ENCODE results near the gene LRP3. TPM values are rescaled to one million over a fixed set of nuclear protein-coding genes. Genes with fewer than 3 reads are reported as not detected.
A peak's percentile ranks its signal among the peaks of the same experiment; 100 is the strongest.

Gene LRP3
- total and polyA plus RNA-seq, 2 of the 13 experiments (the other 11 are each of a cell fraction or from before 2014, with no cell fraction given), result 17.6 to 51.6 TPM

DNA sequence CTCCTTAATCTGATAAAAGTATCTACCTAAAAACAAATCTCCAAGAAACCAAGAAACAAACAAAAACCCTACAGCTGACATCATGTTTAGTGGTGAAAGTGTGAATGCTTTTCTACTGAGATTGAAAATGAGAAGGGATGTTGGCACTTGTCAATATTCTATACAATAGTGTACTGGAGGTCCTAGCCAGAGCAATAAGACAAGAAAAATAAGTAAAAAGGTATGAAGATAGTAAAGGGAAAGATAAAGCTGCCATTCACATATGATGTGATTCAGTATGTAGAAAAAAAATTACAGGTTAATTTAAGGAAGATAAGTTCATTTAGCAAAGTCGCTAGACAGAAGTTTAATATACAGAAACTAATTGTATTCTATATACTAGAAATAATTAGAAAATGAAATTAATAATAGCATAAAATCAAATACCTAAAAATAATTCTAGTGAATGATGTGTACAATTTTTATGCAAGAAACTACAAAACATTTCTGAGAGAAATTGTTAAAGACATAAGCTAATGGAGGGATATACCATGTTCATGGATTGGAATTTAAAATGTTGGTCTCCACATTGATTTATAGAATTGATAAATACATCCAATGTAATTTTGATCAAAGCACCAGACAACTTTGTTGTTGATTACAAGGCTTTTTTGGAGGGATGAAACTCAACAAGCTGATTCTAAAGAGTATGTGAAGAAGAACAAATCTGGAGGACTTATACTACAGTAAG lies 33.9 kb downstream of the LRP3 start:
- FAIRE-seq (no peak), ATAC-seq (no peak), DNase-seq (ENCODE audit: low spot score) (no peak)
- ChIA-PET POLR2A (no interaction called here), CTCF (ENCODE audit: low intra/inter-chr PET ratio, low total read pairs) (no interaction called here)
- in situ Hi-C loops (cut with HindIII; ENCODE audit: extremely low pct_ligation_motif_present, low pct_unique_long_range_greater_than_20kb) (no loop called here), intact Hi-C loops (cut with micrococcal nuclease; ENCODE audit: unreplicated experiment) (no loop called here)
- Histone ChIP-seq H2AFZ (ENCODE audit: low read length) (no peak overlapping the region), H3K4me3 (replicated peaks in 1 of 3; ENCODE audit: insufficient read depth in 1 of 3, low read depth in 2 of 3, low read length in 3 of 3) (no peak overlapping the region), H3K36me3 (replicated peaks in 1 of 2; ENCODE audit: control insufficient read depth in 1 of 2, insufficient read depth in 2 of 2, low read length in 2 of 2) (no peaks in the 10 kb centered on the region), H3K4me1 (ENCODE audit: insufficient read depth, low read length) (peaks cover 44% of the 10 kb centered on the region), H3K27me3 (ENCODE audit: control insufficient read depth in 1 of 2, insufficient read depth in 2 of 2, low read length in 2 of 2) (peaks cover 0 to 3% of the 10 kb centered on the region in 2 experiments; a peak in 1 of 5 replicates), H3K9me3 (ENCODE audit: low read length) (peaks cover 20% of the 10 kb centered on the region), H3K4me2 (ENCODE audit: low read depth, low read length) (no peak overlapping the region), H4K20me1 (ENCODE audit: insufficient read depth, low read length) (no peaks in the 10 kb centered on the region), H3K79me2 (ENCODE audit: insufficient read depth, low read length) (no peaks in the 10 kb centered on the region), H3K9ac (ENCODE audit: insufficient read depth, low read depth, low read length) (no peak overlapping the region), H3K27ac (ENCODE audit: extremely low read length, insufficient read depth, low read length) (no peak overlapping the region)
- BruUV-seq (replicated peaks), result no TSS peak
- 25% methylated on average over 1 of the region's 1 CpG for WGBS (ENCODE audit: low lambda C conversion rate)
- TF ChIP-seq ZNF414 (CRISPR knock-in tag; IDR thresholded peaks at IDR 0.05) (no peak), HNRNPL (IDR thresholded peaks at IDR 0.05; ENCODE audit: low read depth, low read length) (no peak), KLF15 (CRISPR knock-in tag; IDR thresholded peaks at IDR 0.05; ENCODE audit: borderline replicate concordance) (no peak), AHDC1 (CRISPR knock-in tag; IDR thresholded peaks at IDR 0.05; ENCODE audit: borderline replicate concordance) (no peak), REPIN1 (CRISPR knock-in tag; IDR thresholded peaks at IDR 0.05; ENCODE audit: borderline replicate concordance, low read depth) (no peak)
- TF ChIP-seq, protein P1, sequence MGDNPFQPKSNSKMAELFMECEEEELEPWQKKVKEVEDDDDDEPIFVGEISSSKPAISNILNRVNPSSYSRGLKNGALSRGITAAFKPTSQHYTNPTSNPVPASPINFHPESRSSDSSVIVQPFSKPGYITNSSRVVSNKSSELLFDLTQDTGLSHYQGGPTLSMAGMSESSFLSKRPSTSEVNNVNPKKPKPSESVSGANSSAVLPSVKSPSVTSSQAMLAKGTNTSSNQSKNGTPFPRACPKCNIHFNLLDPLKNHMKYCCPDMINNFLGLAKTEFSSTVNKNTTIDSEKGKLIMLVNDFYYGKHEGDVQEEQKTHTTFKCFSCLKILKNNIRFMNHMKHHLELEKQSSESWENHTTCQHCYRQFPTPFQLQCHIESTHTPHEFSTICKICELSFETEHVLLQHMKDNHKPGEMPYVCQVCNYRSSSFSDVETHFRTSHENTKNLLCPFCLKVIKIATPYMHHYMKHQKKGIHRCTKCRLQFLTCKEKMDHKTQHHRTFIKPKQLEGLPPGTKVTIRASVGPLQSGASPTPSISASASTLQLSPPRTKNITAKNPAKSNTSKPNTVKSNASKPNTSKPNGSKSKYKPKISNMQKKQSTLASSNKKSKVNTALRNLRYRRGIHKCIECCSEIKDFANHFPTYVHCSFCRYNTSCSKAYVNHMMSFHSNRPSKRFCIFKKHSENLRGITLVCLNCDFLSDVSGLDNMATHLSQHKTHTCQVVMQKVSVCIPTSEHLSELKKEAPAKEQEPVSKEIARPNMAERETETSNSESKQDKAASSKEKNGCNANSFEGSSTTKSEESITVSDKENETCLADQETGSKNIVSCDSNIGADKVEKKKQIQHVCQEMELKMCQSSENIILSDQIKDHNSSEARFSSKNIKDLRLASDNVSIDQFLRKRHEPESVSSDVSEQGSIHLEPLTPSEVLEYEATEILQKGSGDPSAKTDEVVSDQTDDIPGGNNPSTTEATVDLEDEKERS (CRISPR knock-in tag; IDR thresholded peaks at IDR 0.05), result peak; percentile 83; the same call in 1 of the 2 replicates
